GM18870 (cell line): Measurements from ENCODE around the gene FOXP3.

Experiments
- ATAC-seq: cut with Tn5 transposase; IDR thresholded peaks from one replicate; pipeline ENCODE4 v1.9.1; 2021; ENCODE audit warnings: moderate library complexity; ENCODE audit not compliant: unreplicated experiment

FOXP3 gene

GRCh38 chrX:49226946-49227345, 37.6 kb downstream of the FOXP3 start:
- no peak for ATAC-seq

GRCh38 chrX:49225858-49226257, 38.7 kb downstream of the FOXP3 start:
- no peak for ATAC-seq

GRCh38 chrX:49221868-49222267, 42.6 kb downstream of the FOXP3 start:
- no peak for ATAC-seq

GRCh38 chrX:49220100-49220499, 44.4 kb downstream of the FOXP3 start:
- ATAC-seq, result no peak

- ATAC-seq, result no peak
Observed at GRCh38 chrX:49214996-49215526, 49.4 kb downstream of the FOXP3 start.

- no peak for ATAC-seq
Observed at GRCh38 chrX:49214416-49214815, 50.1 kb downstream of the FOXP3 start.

DNA sequence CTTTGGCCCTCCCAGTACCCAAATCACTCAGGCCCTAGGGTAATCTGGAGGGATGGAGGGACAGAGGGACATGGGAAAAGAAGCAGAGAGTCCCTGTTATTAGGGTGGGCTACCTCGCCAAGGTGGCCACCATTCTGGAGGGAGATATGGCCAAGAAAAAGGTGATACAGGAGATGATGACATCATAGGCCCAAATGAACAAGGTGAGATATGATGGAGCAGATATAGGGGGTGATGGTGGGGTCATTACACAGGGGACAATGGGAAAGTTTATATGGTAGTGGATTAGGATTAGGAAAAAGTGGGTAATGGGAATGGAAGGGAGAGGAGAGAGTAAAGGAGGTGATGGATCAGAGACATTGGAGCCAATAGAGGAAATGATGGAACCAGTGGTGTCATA, 51.6 kb downstream of the FOXP3 start:
- no peak for ATAC-seq

- no peak for ATAC-seq
Observed at GRCh38 chrX:49212209-49212608, 52.3 kb downstream of the FOXP3 start.

DNA sequence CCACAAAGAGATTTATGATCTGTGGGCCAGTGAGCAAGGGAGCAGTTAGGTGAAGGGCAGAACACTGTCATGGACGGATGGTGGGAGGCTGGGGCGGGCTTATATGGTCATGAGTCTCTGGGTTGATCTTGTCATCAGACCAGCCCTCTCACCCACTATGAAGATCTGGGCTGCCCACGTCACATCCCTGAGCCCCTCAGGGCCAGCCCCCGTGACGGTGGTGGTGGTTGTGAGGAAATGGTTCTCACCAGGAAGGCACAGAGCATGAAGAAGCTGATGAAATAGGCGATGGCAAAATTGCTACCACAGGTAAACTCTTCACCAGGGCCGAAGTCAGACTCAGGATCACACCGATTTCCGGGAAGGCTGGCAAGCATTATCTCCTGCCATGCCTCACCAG, 53.4 kb downstream of the FOXP3 start:
- ATAC-seq, result no peak

DNA sequence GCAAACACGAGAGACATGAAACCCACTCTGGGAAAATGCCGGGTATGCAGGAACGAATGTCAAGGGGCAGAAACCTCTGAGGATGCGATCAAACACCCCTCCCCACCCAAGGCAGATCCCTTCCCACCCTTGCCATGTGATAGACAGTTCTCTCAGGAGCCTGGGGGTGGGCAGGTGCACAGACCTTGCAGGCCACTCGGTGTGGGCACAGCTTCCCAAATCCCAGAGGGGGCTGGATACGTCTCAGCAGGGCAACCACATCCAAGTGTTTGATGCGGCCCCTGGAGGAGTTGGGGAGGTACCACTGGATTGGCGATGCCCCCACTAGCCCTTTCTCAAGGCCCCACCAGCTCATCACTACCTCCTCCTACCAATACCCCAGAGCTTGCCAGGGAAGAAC, 54.1 kb downstream of the FOXP3 start:
- ATAC-seq, result no peak

DNA sequence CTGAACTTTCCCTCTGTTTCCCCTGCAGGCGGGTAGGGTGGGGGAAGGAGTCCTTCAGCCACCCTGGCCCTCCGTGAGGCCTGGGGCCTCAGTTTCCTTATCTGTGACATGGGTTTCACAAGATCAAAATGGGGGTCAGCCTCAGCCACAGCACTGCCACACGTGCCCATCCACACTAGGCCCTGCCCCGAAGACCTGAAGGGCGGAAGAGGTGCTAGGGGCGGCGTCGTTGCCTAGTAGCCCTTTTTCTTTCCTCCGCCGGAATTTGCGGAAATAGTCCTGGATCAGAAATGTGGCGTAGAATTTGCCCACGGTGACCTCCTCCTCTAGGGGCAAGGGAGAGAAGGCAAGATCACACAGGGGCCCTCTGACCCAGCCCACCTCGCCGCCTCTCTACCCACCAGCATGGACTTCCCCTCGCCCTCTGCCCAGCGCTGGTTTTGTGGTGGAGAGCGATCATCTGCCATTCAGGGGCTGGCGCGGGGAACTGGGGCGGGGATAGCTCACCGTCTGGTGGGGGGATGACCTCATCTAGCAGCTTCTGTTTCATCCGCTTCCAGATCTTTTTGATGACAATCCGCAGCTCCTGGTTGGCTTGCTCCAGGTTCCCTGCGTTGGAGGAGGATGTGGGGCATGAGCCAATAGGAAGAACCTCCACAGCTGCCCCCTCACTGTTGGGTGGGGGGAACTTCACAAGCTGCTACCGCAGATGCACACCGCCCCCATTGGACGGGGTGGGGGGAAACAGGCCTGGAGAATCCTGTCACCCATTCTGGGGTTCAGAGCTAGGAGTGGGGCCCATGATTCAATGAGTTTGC, 54.9 kb downstream of the FOXP3 start:
- ATAC-seq, result no peak

DNA sequence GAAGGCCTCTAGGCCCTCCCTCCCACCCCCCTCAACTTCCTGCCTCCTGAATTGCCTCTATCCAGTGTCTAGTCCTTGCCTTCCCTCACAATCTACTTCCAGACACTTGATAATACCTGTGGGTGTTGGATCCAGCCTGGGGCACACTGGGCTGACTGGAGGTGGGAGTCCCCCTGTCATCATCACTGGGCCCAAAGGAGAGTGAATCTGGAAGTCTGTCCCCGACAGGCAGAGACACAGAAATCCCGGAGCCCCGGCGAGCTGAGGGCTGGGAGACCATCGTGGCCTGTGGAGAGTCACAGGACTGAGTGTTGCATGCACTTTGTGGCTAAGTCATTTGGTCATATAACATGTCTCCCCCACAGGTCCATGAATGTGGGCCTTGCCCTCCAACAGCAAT, 56.1 kb downstream of the FOXP3 start:
- ATAC-seq, result no peak

DNA sequence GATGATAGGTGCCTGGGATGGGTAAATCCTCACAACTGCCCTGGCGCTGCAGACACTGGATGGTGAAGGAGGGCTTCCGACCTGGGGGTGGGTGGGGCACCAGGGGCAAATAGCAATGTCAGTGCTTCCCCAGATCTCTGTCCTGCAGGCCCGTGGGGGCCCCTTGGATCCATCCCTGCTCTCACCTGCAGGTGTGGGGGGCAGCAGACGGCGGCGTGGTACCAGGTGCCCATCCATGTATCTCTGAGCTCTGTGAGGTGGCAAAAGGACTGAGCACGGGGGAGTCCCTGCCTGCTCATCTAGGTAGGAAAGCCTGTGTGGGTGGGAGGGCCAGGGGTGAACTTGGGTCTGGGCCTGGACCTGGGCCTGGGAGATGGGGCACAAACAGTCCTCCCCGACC, 58.0 kb downstream of the FOXP3 start:
- no peak for ATAC-seq

DNA sequence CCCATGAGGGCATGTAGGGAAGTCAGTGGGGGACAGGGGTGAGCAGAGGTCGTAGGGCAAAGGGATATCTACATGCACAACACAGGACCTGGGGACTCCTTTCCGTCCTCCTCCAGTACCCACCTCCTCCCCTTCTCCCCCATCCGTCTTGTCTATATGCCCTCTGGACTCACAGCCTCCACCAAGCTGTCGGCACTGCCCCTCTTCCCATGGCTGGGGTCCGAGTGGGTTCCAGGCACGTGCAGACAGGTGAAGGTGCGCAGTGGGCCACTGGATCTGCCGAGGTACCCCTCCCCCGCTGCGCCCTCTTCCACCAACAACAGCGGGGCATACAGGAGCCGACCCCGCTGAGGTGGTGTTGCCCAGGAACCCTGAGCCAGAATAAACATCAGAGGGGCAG, 59.1 kb downstream of the FOXP3 start:
- ATAC-seq, result no peak

DNA sequence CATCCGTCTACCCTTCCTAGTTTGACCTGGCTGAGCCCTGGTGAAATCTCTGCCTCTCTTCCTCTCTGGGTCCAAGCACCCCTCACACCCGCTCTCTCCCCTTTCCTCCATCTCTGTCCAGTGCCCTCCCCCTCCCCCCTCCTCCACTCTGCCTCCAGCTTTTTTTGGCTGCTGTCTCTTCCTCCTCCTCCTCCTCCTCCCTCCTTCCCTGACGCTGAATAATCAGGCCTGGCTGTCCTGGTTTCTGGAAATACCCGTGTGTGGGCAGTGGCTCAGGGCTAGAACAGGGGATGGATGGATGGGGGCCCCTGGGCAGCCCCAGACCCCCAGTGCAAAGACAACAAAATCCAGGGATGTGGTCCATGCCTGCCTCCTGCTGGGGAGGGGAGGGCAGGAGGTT, 59.8 kb downstream of the FOXP3 start:
- no peak for ATAC-seq

GRCh38 chrX:49204017-49204416, 60.5 kb downstream of the FOXP3 start:
- ATAC-seq, result no peak

DNA sequence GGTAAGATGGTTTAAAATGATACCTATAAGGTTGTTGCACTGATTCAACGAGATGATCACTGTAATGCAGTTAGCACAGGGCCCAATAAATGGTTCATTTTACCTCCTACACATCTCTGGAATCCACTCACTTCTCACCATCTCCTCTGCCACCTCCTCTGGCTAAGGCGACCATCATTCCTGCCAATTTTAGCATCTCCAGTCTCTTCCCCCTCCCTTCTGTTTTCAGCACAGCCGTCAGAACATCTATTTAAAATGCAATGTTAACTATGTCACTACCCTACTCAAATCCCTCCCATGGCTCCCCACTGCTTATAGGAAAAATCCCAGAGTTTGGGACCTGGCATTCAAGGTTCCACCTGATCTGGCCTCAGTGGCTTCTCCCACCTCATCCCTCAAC, 61.0 kb downstream of the FOXP3 start:
- ATAC-seq, result no peak

- no peak for ATAC-seq
Observed at GRCh38 chrX:49202022-49202421, 62.5 kb downstream of the FOXP3 start.
